ENCODE results near the gene LGALSL.

The LGALSL gene

GRCh38 chr2:64477037-64477436 lies 23.1 kb downstream of the LGALSL start:
- H3K9me3 Mint-ChIP-seq = no peaks in the 10 kb centered on the region
- no peaks in the 10 kb centered on the region for H3K4me1 Mint-ChIP-seq
- no peak overlapping the region for H3K4me3 Mint-ChIP-seq
- no peak overlapping the region for H3K27ac Mint-ChIP-seq
- no peak for TF ChIP-seq CTCF (IDR thresholded peaks at IDR 0.05; ENCODE audit: unreplicated experiment in 3 of 3)
- H3K36me3 Mint-ChIP-seq (ENCODE audit: low read depth) = no peaks in the 10 kb centered on the region
- H3K27me3 Mint-ChIP-seq (ENCODE audit: low read depth) = peaks cover 11% of the 10 kb centered on the region

- Mint-ChIP-seq H3K4me3 (no peak overlapping the region), H3K27ac (no peak overlapping the region), H3K27me3 (ENCODE audit: low read depth) (peaks cover 11% of the 10 kb centered on the region), H3K9me3 (no peaks in the 10 kb centered on the region), H3K4me1 (no peaks in the 10 kb centered on the region), H3K36me3 (ENCODE audit: low read depth) (no peaks in the 10 kb centered on the region)
- TF ChIP-seq CTCF (IDR thresholded peaks at IDR 0.05; ENCODE audit: unreplicated experiment in 3 of 3) = no peak
These were observed 24.0 kb downstream of the LGALSL start for GRCh38 chr2:64477979-64478378.

GRCh38 chr2:64478502-64479230 lies 24.7 kb downstream of the LGALSL start:
- Mint-ChIP-seq H3K4me1 (no peaks in the 10 kb centered on the region), H3K27me3 (ENCODE audit: low read depth) (peaks cover 13% of the 10 kb centered on the region)
- no peak for TF ChIP-seq CTCF (IDR thresholded peaks at IDR 0.05; ENCODE audit: unreplicated experiment in 3 of 3)

GRCh38 chr2:64479259-64480117 lies 25.5 kb downstream of the LGALSL start:
- no peaks in the 10 kb centered on the region for H3K36me3 Mint-ChIP-seq (ENCODE audit: low read depth)
- H3K4me1 Mint-ChIP-seq = no peaks in the 10 kb centered on the region
- no peak overlapping the region for H3K27ac Mint-ChIP-seq
- no peak overlapping the region for H3K4me3 Mint-ChIP-seq
- no peaks in the 10 kb centered on the region for H3K9me3 Mint-ChIP-seq
- H3K27me3 Mint-ChIP-seq (ENCODE audit: low read depth) = peaks cover 12% of the 10 kb centered on the region
- no peak for TF ChIP-seq CTCF (IDR thresholded peaks at IDR 0.05; ENCODE audit: unreplicated experiment in 3 of 3)

More at GRCh38 chr2:64478502-64479230, 24.7 kb downstream of the LGALSL start:
- Mint-ChIP-seq H3K36me3 (ENCODE audit: low read depth) (no peaks in the 10 kb centered on the region), H3K9me3 (no peaks in the 10 kb centered on the region), H3K4me3 (no peak overlapping the region), H3K27ac (no peak overlapping the region)

- Mint-ChIP-seq H3K27ac (no peak overlapping the region), H3K36me3 (ENCODE audit: low read depth) (no peaks in the 10 kb centered on the region)
These were observed 27.7 kb downstream of the LGALSL start for GRCh38 chr2:64481665-64482064.

More at GRCh38 chr2:64481665-64482064, 27.7 kb downstream of the LGALSL start:
- no peak overlapping the region for H3K4me3 Mint-ChIP-seq
- no peaks in the 10 kb centered on the region for H3K9me3 Mint-ChIP-seq
- H3K27me3 Mint-ChIP-seq (ENCODE audit: low read depth) = peaks cover 20% of the 10 kb centered on the region
- peaks cover 5% of the 10 kb centered on the region for H3K4me1 Mint-ChIP-seq
- no peak for TF ChIP-seq CTCF (IDR thresholded peaks at IDR 0.05; ENCODE audit: unreplicated experiment in 3 of 3)

All from nephron (organoid).